Activated CD8-positive, alpha-beta memory T cell treated with anti-CD3 and anti-CD28 coated beads for 36 hours (primary cell): Measurements from ENCODE around the gene IRX3. TPM values are rescaled to one million over a fixed set of nuclear protein-coding genes. Genes with fewer than 3 reads are reported as not detected.

Experiments
- CTCF ChIA-PET: fragments of 350-600 bp; sonication (Branson Sonifier 250); formaldehyde crosslinking; loops from one replicate; lab custom pipeline; 2021; ENCODE audit warnings: antibody characterized with exemption; lab: Charles Lee
- POLR2A ChIA-PET: fragments of 350-600 bp; sonication (Branson Sonifier 250); formaldehyde crosslinking; loops from one replicate; lab custom pipeline; 2021; ENCODE audit warnings: antibody characterized with exemption; lab: Charles Lee
- total RNA-seq, 2 experiments: library from RNA; stranded (reverse); gene quantifications; one replicate each; pipeline ENCODE4 v1.2.3, GENCODE V29; 2021

IRX3 gene
- total RNA-seq, 2 experiments from 2014 or later, result not detected

GRCh38 chr16:54291656-54292487, 5.3 kb upstream of the IRX3 start:
- ChIA-PET POLR2A (no interaction called here), CTCF (interaction anchor here (0.6 kb wide), 2 partner anchors 228 to 666 kb away, joined by 3 read pairs; no protein-coding TSS in a partner anchor)

DNA sequence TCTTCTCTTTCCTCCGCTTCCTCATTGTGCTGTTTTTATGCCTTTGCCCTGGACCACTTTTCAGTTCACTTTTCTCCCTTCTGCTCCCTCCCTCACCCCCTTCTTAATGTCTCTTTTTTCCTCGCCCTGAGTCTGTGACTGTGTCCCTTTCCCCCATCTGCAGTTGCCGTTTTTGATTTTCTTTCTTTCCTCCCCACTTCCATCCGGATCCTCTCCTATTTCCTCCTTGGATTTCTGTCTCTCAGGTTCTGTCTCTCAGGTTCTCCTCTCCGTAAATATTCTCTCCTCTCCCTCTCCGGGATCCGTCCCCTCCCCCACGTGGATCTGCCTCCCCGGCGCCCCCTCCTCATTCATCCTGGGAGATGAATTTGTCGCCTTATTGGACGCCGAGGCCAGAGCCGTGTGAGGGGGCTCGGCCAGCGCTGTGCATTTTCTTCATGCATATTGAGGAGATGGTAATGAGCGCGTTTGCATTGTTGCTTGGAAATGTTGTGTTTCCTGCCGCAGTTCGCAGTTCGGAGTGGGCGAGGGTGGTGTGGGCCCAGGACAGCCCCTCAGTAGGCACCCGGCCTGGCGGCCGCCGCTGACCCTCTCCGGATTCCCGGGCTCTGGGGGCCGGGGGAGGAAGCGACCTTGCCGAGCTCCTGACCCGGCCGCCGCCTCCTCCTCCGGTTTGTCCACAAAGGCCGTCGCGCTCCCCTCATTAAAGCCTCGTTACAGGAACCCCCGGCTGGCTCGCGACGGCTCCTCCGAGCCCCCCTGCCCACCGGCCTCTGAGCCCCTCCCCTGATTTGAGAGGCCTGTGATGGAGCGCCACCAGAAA, 4.5 kb upstream of the IRX3 start:
- ChIA-PET CTCF (interaction anchor here (0.6 kb wide), 1 partner anchor 229 kb away, joined by 3 read pairs; no protein-coding TSS in a partner anchor), POLR2A (no interaction called here)

DNA sequence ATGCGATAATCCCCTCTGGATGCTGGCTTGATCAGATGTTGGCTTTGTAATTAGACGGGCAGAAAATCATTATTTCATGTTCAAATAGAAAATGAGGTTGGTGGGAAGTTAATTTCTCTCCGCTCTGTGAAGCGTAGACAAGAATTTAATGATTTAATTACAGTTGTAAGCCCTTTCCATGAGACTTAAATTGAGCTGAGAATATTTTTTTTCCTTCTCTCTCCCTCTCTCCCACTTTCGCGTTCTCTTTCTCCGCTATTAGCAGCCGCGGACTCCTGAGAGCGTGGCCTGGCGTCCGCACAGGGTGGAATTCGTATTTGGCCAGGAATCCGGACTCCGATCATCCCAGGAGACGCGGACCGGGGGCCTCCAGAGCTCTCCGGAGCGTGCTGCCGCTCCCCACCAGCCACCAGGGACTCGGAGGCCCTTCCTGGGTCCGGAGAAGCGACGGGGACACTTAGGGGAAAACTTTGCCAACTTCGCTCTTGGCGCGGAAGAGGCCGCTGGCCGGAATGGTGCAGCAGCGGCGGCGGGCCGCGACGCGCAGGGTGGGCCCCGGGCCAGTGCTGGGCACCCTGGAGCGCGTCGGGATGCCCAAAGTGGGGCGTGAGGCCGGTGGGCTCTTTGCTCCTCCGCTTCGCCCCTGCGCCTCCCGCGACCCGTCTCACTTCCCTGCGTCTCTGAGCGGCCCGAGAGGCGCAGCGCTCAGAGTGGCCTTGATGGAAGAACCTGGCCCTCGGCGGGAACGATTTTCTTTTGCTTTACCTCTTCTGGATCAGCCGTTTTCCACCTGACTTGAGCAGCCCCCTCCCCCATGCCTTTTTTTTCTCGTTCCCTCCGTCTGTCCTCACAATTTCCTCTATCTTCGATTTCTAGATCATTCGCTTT, 3.6 kb upstream of the IRX3 start:
- CTCF ChIA-PET, result no interaction called here
- POLR2A ChIA-PET, result no interaction called here

- POLR2A ChIA-PET, result no interaction called here
- CTCF ChIA-PET, result no interaction called here
Measured at GRCh38 chr16:54289242-54289944, 2.8 kb upstream of the IRX3 start.

DNA sequence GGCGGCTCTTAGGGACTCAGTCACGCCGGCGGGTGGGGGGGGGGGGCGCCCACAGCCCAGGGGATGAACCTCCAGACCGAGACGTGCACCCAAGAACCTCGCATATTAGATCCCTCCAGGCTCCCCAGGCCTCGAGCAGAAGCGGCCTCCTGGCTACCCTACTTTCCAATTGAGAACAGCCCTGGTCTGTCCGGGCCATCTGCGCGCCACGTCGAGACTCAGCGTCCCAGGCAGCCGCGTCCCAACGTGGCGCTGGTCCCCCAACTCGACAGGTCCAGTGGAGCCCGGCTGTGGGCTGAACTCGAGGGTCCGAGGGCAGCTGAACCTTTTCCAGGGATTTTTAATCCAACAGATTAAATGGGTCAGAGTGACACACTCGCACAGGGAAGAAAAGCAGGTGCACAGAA, 2.3 kb upstream of the IRX3 start:
- POLR2A ChIA-PET, result no interaction called here
- CTCF ChIA-PET, result no interaction called here

DNA sequence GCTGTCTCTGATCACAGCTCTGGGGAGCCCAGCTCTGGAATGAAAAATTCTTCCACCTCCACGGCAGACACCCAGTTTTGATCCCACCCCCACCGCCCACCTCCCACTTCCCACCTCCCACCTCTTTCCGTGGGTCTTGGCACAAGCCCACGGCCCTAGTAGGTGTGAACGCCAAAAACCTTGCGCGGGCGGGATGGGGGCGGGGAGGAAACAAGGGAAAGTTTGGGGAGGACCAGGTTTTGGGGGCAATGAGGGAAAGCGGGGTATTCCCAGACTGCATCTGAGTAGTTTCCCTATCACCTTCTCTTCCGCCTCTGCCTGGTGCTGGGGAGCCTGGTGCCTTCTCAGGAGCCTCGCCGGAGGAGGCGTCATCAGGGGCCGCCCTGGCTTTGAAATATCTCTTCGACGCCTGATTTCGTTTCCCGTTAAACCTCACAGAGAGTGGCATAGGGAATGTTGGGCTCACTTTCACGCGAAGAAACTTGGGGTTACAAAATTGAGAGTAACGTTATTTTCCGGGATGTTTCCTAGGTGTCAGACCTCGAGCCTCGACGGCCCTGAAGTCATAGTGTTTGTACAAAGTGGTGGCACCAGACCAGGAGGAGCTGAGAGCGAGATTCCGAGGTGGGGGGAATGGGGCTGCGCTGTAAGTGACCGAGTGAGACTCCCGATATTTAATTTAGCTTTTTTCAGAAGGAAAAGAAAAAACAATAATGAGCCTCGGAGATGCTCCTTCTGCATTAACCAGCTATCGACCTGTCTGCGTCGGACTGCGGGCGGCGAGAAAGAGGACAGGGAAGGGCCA, 1.6 kb upstream of the IRX3 start:
- POLR2A ChIA-PET, result no interaction called here

GRCh38 chr16:54287131-54288029, 793 bp upstream of the IRX3 start:
- CTCF ChIA-PET, result no interaction called here
- POLR2A ChIA-PET, result no interaction called here

More for the DNA sequence above, 1.6 kb upstream of the IRX3 start:
- CTCF ChIA-PET, result no interaction called here

- POLR2A ChIA-PET, result no interaction called here
- CTCF ChIA-PET, result no interaction called here
Measured at GRCh38 chr16:54286090-54286365, 559 bp downstream of the IRX3 start.

- POLR2A ChIA-PET, result no interaction called here
- CTCF ChIA-PET, result no interaction called here
Measured at GRCh38 chr16:54285414-54286089, 1.0 kb downstream of the IRX3 start.

DNA sequence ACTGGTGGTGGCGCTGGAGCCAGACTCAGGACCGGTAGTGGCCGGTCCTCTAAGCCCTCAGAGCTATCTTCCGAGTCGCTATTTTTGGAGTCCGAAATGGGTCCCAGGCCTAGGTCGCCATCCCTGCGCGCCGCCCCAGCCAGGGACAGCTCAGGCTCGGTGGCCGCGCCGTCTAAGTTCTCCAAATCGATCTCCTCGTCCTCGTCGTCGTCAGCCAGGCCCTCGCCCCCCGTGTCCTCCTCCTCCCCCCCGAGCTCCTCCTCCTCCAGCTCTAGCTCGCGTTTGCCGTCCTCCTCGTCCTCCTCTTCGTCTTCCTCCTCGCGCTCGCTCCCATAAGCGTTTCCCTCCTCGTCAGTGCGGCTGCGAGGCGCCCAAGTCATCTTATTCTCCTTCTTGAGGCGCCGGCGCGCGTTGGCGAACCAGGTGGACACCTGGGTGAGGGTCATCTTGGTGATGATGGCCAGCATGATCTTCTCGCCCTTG, 1.6 kb downstream of the IRX3 start:
- ChIA-PET POLR2A (no interaction called here), CTCF (no interaction called here)

GRCh38 chr16:54284319-54284930, 2.2 kb downstream of the IRX3 start:
- ChIA-PET CTCF (no interaction called here), POLR2A (no interaction called here)

DNA sequence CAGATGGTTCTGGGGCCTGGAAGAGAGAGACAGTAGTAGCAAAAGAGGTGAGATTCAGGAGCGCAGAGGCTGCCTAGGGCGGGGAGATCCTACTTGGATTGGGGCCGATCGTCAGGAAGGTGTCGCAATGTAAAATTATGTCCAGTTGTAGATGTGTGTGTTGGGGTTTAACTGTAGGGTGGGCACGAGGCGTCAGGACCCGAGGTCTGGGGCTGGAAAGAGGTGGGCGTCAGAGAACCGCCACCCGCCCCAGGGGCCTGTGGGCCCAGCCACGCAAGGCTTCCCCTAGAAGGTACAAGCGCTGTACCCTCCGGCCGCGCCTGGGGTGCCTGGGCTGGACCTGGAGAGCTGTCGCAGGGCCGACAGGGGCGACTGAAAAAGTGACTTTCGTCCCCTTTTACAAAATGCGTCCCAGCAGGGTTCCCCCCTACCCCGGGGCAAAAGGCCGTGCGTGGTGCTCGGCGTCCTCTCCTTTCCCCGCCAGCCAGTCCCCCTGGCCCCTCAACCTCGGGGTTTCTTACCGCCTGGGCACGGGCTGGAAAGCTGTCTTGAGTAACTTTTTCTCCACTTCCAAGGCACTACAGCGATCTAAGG, 2.8 kb downstream of the IRX3 start:
- POLR2A ChIA-PET, result no interaction called here
- CTCF ChIA-PET, result no interaction called here

DNA sequence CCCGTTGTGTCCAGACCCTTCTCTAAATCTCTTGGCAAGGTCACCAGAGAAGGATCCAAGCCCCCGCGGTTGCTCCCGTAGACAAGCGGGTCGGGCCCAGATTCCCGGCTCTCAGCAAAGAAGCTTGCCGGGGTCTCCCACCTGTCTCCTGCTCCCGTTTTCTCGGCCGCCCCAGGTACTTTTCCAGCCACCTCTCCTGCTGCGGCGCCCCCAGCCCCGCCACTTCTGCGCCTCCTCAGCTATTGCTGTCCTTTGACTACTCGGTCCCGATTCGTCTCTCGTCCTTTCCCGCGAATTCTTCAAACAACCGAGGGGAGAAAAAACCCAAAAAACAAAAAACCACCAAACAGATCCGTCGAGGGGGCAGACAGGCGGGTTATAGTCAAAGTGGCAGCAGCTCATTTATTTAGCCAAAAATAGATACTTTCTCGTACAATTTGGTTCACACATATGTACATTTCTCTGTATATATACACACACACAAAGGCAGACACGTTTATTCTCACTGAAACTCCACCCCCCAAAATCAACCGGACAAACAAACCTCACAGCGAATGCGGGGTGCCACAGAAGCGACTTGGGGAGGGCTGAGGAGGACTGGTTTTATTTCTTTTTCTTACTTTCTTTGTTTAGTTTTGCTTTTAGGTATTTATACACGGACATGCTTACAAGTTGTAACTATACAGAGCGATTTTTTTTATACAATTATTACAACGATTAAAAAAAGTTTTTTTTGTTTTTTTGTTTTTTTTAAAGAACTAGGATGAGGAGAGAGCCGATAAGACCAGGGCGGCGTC, 3.5 kb downstream of the IRX3 start:
- CTCF ChIA-PET, result no interaction called here

GRCh38 chr16:54282202-54282927, 4.2 kb downstream of the IRX3 start:
- POLR2A ChIA-PET, result no interaction called here
- CTCF ChIA-PET, result no interaction called here

More for the DNA sequence above, 3.5 kb downstream of the IRX3 start:
- POLR2A ChIA-PET, result no interaction called here
